BE2C (cell line): ENCODE measurements around the gene RDH5.

Source experiments
- DNase-seq: peaks from one replicate; pipeline ENCODE4 v3.0.0-alpha.2; 2020
- H3K27me3 ChIP-seq: fragments of 250-450 bp; sonication (Bioruptor Pico); 2 replicates; pipeline ENCODE4 v1.5.1; 2020; ENCODE audit warnings: mild to moderate bottlenecking
- H3K36me3 ChIP-seq: fragments of 250-450 bp; sonication (Bioruptor Pico); 2 replicates; pipeline ENCODE4 v1.5.1; 2020; ENCODE audit warnings: mild to moderate bottlenecking
- H3K4me1 ChIP-seq: fragments of 250-450 bp; sonication (Bioruptor Pico); 2 replicates; pipeline ENCODE4 v1.5.1; 2020
- H3K4me3 ChIP-seq: 2 replicates; pipeline ENCODE4 v1.5.1; 2011; ENCODE audit warnings: low read depth, low read length
- H3K9me3 ChIP-seq: fragments of 250-450 bp; sonication (Bioruptor Pico); 2 replicates; pipeline ENCODE4 v1.5.1; 2020
- CTCF ChIP-seq: IDR thresholded peaks from 2 replicates; pipeline ENCODE4 v1.5.1; 2012; ENCODE audit warnings: mild to moderate bottlenecking, low read depth, low read length

RDH5 gene

GRCh38 chr12:55771736-55772135, 51.5 kb downstream of the RDH5 start:
- Histone ChIP-seq H3K4me3 (no peak overlapping the region), H3K4me1 (no peaks in the 10 kb centered on the region), H3K36me3 (peaks cover 34% of the 10 kb centered on the region), H3K27me3 (no peaks in the 10 kb centered on the region), H3K9me3 (no peaks in the 10 kb centered on the region)
- DNase-seq: no peak
- TF ChIP-seq CTCF: no peak
